ENCODE measurements around the gene ARID5B.

DNA sequence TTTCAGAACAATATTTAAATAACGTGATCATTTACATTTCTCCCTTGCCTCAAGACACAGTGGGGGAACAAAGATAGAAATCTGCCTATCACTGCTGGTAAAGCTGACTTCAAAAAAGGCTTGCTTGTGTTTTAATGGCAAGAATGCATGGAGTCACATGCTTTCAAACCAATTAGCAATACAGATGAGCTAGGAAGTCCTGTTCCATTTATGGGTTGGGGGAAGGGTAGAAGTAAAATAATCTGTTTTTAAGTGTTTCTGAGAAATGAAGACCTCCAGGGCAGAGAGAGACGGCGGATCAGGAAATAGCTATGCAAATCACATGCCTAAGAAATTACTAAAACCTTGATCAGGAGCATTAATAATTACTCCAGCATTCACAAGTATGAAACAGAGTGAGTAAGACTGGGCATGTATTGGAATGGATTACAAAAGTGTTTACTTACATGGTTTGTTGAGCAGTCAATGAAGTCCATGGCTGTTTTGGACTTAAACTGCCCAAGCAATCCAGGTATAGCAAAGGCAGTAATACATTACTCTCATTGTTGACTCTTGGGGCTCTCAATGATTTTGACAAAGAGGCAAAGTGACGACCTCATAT is 142.0 kb downstream of the ARID5B start:
- TF ChIP-seq, protein P1, sequence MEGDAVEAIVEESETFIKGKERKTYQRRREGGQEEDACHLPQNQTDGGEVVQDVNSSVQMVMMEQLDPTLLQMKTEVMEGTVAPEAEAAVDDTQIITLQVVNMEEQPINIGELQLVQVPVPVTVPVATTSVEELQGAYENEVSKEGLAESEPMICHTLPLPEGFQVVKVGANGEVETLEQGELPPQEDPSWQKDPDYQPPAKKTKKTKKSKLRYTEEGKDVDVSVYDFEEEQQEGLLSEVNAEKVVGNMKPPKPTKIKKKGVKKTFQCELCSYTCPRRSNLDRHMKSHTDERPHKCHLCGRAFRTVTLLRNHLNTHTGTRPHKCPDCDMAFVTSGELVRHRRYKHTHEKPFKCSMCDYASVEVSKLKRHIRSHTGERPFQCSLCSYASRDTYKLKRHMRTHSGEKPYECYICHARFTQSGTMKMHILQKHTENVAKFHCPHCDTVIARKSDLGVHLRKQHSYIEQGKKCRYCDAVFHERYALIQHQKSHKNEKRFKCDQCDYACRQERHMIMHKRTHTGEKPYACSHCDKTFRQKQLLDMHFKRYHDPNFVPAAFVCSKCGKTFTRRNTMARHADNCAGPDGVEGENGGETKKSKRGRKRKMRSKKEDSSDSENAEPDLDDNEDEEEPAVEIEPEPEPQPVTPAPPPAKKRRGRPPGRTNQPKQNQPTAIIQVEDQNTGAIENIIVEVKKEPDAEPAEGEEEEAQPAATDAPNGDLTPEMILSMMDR (tag by site-specific recombination; IDR thresholded peaks at IDR 0.05): no peak
- TF ChIP-seq ZBTB21 (tag by site-specific recombination; IDR thresholded peaks at IDR 0.05) (no peak), ZNF768 (tag by site-specific recombination; IDR thresholded peaks at IDR 0.05) (no peak), PRDM1 (tag by site-specific recombination; IDR thresholded peaks at IDR 0.05) (no peak), BCL11A (tag by site-specific recombination; IDR thresholded peaks at IDR 0.05; ENCODE audit: low read depth) (no peak), GLI4 (tag by site-specific recombination; IDR thresholded peaks at IDR 0.05) (no peak), ZNF626 (tag by site-specific recombination; IDR thresholded peaks at IDR 0.05) (no peak), SP2 (tag by site-specific recombination; IDR thresholded peaks at IDR 0.05) (no peak)
- TF ChIP-seq, protein P2, sequence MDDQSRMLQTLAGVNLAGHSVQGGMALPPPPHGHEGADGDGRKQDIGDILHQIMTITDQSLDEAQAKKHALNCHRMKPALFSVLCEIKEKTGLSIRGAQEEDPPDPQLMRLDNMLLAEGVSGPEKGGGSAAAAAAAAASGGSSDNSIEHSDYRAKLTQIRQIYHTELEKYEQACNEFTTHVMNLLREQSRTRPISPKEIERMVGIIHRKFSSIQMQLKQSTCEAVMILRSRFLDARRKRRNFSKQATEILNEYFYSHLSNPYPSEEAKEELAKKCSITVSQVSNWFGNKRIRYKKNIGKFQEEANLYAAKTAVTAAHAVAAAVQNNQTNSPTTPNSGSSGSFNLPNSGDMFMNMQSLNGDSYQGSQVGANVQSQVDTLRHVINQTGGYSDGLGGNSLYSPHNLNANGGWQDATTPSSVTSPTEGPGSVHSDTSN (CRISPR knock-in tag; IDR thresholded peaks at IDR 0.05): no peak
- TF ChIP-seq, protein P3, sequence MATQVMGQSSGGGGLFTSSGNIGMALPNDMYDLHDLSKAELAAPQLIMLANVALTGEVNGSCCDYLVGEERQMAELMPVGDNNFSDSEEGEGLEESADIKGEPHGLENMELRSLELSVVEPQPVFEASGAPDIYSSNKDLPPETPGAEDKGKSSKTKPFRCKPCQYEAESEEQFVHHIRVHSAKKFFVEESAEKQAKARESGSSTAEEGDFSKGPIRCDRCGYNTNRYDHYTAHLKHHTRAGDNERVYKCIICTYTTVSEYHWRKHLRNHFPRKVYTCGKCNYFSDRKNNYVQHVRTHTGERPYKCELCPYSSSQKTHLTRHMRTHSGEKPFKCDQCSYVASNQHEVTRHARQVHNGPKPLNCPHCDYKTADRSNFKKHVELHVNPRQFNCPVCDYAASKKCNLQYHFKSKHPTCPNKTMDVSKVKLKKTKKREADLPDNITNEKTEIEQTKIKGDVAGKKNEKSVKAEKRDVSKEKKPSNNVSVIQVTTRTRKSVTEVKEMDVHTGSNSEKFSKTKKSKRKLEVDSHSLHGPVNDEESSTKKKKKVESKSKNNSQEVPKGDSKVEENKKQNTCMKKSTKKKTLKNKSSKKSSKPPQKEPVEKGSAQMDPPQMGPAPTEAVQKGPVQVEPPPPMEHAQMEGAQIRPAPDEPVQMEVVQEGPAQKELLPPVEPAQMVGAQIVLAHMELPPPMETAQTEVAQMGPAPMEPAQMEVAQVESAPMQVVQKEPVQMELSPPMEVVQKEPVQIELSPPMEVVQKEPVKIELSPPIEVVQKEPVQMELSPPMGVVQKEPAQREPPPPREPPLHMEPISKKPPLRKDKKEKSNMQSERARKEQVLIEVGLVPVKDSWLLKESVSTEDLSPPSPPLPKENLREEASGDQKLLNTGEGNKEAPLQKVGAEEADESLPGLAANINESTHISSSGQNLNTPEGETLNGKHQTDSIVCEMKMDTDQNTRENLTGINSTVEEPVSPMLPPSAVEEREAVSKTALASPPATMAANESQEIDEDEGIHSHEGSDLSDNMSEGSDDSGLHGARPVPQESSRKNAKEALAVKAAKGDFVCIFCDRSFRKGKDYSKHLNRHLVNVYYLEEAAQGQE (tag by site-specific recombination; IDR thresholded peaks at IDR 0.05): no peak

Data from HEK293 (cell line).